ENCODE data around the gene KIR3DL1. TPM values are rescaled to one million over a fixed set of nuclear protein-coding genes. Genes with fewer than 3 reads are reported as not detected.
"Not testable (repeated sequence)": the region's sequence is repeated elsewhere in the genome, so short reads cannot be mapped to it uniquely, and the experiment has no call there.

The KIR3DL1 gene
- total and polyA plus RNA-seq, 2 experiments from 2014 or later: not detected

DNA sequence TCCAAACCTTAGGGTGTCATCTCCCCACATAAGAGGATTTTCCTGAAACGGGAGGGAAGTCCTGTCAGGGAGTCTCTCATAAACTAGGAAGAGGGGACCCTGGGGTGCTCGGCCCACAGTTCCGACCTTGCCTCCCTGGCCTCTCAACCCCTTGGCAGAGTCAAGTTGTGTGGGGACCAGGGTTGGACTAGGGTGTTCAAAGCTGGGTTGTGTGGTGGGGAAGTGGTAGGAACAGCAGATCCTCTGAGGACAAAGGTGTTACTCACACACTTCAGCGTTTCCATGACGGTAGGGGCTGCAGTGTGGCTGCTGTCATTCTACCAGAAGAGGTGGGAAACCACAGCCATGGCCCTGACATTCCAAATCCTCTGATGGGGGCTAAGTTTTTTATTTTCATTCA, 18.9 kb downstream of the KIR3DL1 start:
- not testable (repeated sequence) for H2AFZ ChIP-seq; H3K79me2 ChIP-seq; DNase-seq (ENCODE audit: low spot score); H3K4me1 ChIP-seq (ENCODE audit: insufficient read depth); H3K27me3 ChIP-seq; H3K4me2 ChIP-seq; H3K27ac ChIP-seq; H3K36me3 ChIP-seq (replicated peaks; ENCODE audit: insufficient read depth, low read depth); H4K20me1 ChIP-seq (ENCODE audit: insufficient read depth, poor library complexity, severe bottlenecking); H3K9me3 ChIP-seq (ENCODE audit: low read depth); H3K9me2 ChIP-seq (replicated peaks; ENCODE audit: insufficient read depth); H3K4me3 ChIP-seq
- WGBS (ENCODE audit: low lambda C conversion rate, missing lambda C conversion rate): 61% methylated on average over 5 of the region's 5 CpGs

DNA sequence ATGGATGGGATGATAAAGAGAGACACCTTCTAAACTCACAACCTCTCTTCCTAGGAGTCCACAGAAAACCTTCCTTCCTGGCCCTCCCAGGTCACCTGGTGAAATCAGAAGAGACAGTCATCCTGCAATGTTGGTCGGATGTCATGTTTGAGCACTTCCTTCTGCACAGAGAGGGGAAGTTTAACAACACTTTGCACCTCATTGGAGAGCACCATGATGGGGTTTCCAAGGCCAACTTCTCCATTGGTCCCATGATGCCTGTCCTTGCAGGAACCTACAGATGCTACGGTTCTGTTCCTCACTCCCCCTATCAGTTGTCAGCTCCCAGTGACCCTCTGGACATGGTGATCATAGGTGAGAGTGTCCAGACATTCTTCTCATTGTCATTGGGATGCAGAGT, 21.3 kb downstream of the KIR3DL1 start:
- not testable (repeated sequence) for H3K4me2 ChIP-seq; H3K27ac ChIP-seq; H4K20me1 ChIP-seq (ENCODE audit: insufficient read depth, poor library complexity, severe bottlenecking); H3K79me2 ChIP-seq; H3K27me3 ChIP-seq; H3K36me3 ChIP-seq (replicated peaks; ENCODE audit: insufficient read depth, low read depth); DNase-seq (ENCODE audit: low spot score); H2AFZ ChIP-seq; H3K9me2 ChIP-seq (replicated peaks; ENCODE audit: insufficient read depth); H3K4me3 ChIP-seq; H3K9me3 ChIP-seq (ENCODE audit: low read depth); H3K4me1 ChIP-seq (ENCODE audit: insufficient read depth)
- 53% methylated on average over 2 of the region's 2 CpGs for WGBS (ENCODE audit: low lambda C conversion rate, missing lambda C conversion rate)

DNA sequence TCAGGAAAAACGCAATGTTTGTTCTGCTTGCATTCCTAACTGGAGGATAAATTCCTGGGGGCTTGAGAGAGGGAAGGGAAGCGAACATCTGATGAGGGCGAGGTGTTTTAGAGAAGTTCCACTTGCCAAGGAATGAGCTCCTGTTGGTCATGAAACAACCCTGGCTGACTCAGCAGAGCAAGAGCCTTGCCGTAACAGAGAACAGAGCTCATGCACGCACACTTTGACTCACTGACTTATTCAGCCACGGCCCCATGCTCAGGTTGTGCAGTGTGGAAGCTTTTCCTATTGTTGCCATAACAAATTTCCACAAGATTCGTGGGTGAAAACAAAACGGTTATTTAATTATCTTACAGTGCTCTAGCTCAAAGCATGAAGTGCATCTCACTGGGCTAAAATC, 26.9 kb downstream of the KIR3DL1 start:
- H3K9me3 ChIP-seq (ENCODE audit: low read depth); H2AFZ ChIP-seq; H3K36me3 ChIP-seq (replicated peaks; ENCODE audit: insufficient read depth, low read depth); H3K27ac ChIP-seq; H3K9me2 ChIP-seq (replicated peaks; ENCODE audit: insufficient read depth); H3K4me1 ChIP-seq (ENCODE audit: insufficient read depth); H3K27me3 ChIP-seq; H3K4me2 ChIP-seq; DNase-seq (ENCODE audit: low spot score); H3K79me2 ChIP-seq; H3K4me3 ChIP-seq; H4K20me1 ChIP-seq (ENCODE audit: insufficient read depth, poor library complexity, severe bottlenecking): not testable (repeated sequence)
- WGBS (ENCODE audit: low lambda C conversion rate, missing lambda C conversion rate): 56% methylated on average over 8 of the region's 8 CpGs

DNA sequence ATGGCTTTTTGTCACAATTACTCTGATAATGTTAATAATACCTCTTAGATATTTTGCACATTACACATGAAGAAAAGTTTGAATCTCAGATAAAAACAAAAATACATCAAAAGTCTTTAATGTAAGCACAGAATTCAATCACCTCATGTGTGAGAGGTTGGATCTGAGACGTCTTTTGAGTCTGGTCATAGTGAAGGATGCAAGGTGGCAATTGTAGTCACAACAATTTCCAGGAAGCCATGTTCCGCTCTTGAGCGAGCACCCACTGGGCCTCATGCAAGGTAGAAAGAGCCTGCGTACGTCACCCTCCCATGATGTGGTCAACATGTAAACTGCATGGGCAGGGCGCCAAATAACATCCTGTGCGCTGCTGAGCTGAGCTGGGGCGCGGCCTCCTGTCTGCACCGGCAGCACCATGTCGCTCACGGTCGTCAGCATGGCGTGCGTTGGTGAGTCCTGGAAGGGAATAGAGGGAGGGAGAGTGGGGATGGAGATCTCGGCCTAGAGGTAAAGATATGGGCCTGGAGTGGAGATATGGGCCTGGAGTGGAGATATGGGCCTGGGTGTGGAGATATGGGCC, 33.9 kb downstream of the KIR3DL1 start, which contains the start of gene KIR3DL2:
Gene KIR3DL2 (plus strand): TSS at position 383 of the 580 bp plus-strand sequence. CDS start 33 bp downstream, at position 416.
- not testable (repeated sequence) for H3K79me2 ChIP-seq; H3K4me3 ChIP-seq; H3K36me3 ChIP-seq (replicated peaks; ENCODE audit: insufficient read depth, low read depth); H3K4me2 ChIP-seq; H2AFZ ChIP-seq; H4K20me1 ChIP-seq (ENCODE audit: insufficient read depth, poor library complexity, severe bottlenecking); DNase-seq (ENCODE audit: low spot score); H3K27ac ChIP-seq; H3K27me3 ChIP-seq; H3K9me3 ChIP-seq (ENCODE audit: low read depth); H3K9me2 ChIP-seq (replicated peaks; ENCODE audit: insufficient read depth); H3K4me1 ChIP-seq (ENCODE audit: insufficient read depth)
- WGBS (ENCODE audit: low lambda C conversion rate, missing lambda C conversion rate): 87% methylated on average over 15 of the region's 16 CpGs

DNA sequence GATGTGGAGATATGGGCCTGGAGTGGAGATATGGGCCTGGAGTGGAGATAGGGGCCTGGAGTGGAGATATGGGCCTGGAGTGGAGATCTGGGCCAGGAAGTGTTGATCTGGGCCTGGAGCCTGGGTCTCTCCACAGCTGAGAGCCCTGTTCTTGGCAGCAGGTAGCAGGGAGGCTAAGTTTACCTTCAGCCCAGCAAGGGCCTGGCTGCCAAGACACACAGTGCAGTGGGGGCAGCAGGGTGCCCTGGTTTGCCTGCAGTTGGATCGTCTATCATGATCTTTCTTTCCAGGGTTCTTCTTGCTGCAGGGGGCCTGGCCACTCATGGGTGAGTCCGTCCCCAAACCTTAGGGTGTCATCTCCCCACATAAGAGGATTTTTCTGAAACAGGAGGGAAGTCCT, 34.7 kb downstream of the KIR3DL1 start:
- H3K4me3 ChIP-seq: no peak overlapping the region
- no peaks in the 10 kb centered on the region for H3K9me2 ChIP-seq (replicated peaks; ENCODE audit: insufficient read depth)
- no peaks in the 10 kb centered on the region for H3K27me3 ChIP-seq
- TF ChIP-seq EZH2 (IDR thresholded peaks at IDR 0.05; ENCODE audit: borderline replicate concordance) (no peak), EZH2phosphoT487 (IDR thresholded peaks at IDR 0.05; ENCODE audit: low read depth, severe bottlenecking, unreplicated experiment) (no peak)
- TF ChIP-seq, protein P1, sequence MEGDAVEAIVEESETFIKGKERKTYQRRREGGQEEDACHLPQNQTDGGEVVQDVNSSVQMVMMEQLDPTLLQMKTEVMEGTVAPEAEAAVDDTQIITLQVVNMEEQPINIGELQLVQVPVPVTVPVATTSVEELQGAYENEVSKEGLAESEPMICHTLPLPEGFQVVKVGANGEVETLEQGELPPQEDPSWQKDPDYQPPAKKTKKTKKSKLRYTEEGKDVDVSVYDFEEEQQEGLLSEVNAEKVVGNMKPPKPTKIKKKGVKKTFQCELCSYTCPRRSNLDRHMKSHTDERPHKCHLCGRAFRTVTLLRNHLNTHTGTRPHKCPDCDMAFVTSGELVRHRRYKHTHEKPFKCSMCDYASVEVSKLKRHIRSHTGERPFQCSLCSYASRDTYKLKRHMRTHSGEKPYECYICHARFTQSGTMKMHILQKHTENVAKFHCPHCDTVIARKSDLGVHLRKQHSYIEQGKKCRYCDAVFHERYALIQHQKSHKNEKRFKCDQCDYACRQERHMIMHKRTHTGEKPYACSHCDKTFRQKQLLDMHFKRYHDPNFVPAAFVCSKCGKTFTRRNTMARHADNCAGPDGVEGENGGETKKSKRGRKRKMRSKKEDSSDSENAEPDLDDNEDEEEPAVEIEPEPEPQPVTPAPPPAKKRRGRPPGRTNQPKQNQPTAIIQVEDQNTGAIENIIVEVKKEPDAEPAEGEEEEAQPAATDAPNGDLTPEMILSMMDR (IDR thresholded peaks at IDR 0.05; ENCODE audit: poor library complexity): no peak
- H3K27ac ChIP-seq: no peak overlapping the region
- H3K79me2 ChIP-seq: no peaks in the 10 kb centered on the region
- H3K36me3 ChIP-seq (replicated peaks; ENCODE audit: insufficient read depth, low read depth): no peaks in the 10 kb centered on the region
- no peak overlapping the region for H3K4me2 ChIP-seq
- H3K9me3 ChIP-seq (ENCODE audit: low read depth): no peaks in the 10 kb centered on the region
- no peak overlapping the region for H2AFZ ChIP-seq
- no peaks in the 10 kb centered on the region for H3K4me1 ChIP-seq (ENCODE audit: insufficient read depth)
- no peaks in the 10 kb centered on the region for H4K20me1 ChIP-seq (ENCODE audit: insufficient read depth, poor library complexity, severe bottlenecking)
- DNase-seq (ENCODE audit: low spot score): no peak
- 50% methylated on average over 2 of the region's 2 CpGs for WGBS (ENCODE audit: low lambda C conversion rate, missing lambda C conversion rate)
